Measurements from ENCODE around the gene VPREB3. TPM values are rescaled to one million over a fixed set of nuclear protein-coding genes. Genes with fewer than 3 reads are reported as not detected.
A peak's percentile ranks its signal among the peaks of the same experiment; 100 is the strongest.

Gene VPREB3
- total and polyA plus RNA-seq, 2 of the 8 experiments (the other 6 are each of a cell fraction or from before 2014, with no cell fraction given) = 0.52 to 4.6 TPM

- peak in 1 of 2 experiments; percentile 69; a peak in 1 of 4 replicates for TF ChIP-seq HDAC2 (IDR thresholded peaks at IDR 0.05; ENCODE audit: borderline replicate concordance in 1 of 2, low read depth in 2 of 2, low read length in 2 of 2)
- peak; percentile 76 for TF ChIP-seq CTBP2 (IDR thresholded peaks at IDR 0.05; ENCODE audit: borderline replicate concordance, insufficient read depth, insufficient read length, low read length)
- TF ChIP-seq GTF2F1 (IDR thresholded peaks at IDR 0.05; ENCODE audit: borderline replicate concordance, low read depth, low read length) = no peak
- TF ChIP-seq CTCF (IDR thresholded peaks at IDR 0.05; ENCODE audit: control extremely low read depth in 1 of 3, insufficient read depth in 1 of 3, low read depth in 1 of 3, low read length in 3 of 3) = peak; percentile 78 to 86 (median 85)
- TF ChIP-seq POLR2A (IDR thresholded peaks at IDR 0.05; ENCODE audit: control extremely low read depth in 1 of 2, low read depth in 2 of 2, low read length in 2 of 2) = 0 out of 3 replicates have a peak, but pooled peaks of 1 of the 2 experiments have one; percentile 43
- TF ChIP-seq CEBPB (IDR thresholded peaks at IDR 0.05; ENCODE audit: low read depth, low read length) = no peak
- TF ChIP-seq JUN (IDR thresholded peaks at IDR 0.05; ENCODE audit: low read depth, low read length) = no peak
- TF ChIP-seq TBP (IDR thresholded peaks at IDR 0.05; ENCODE audit: low read depth, low read length) = peak; percentile 19; the same call in 1 of the 2 replicates
- peak; percentile 89 for TF ChIP-seq KDM4A (IDR thresholded peaks at IDR 0.05; ENCODE audit: low read depth, low read length, severe bottlenecking)
- TF ChIP-seq YY1 (IDR thresholded peaks at IDR 0.05; ENCODE audit: low read depth, low read length) = peak; percentile 87; the same call in 1 of the 2 replicates
These were observed 13.7 kb upstream of the VPREB3 start, which contains the start of gene CHCHD10 (continued) for GRCh38 chr22:23767673-23768548.
